Measurements from ENCODE around the gene SNPH.
A peak's percentile ranks its signal among the peaks of the same experiment; 100 is the strongest.
"Not testable (repeated sequence)": the region's sequence is repeated elsewhere in the genome, so short reads cannot be mapped to it uniquely, and the experiment has no call there.

The SNPH gene

GRCh38 chr20:1266167-1266973 is at the start of gene SNPH:
TSS of gene SNPH (plus strand) at chr20:1266294. CDS start at chr20:1296240, 29,946 bp downstream.
- peak; percentile 80 for DNase-seq

- DNase-seq: not testable (repeated sequence)
These were observed 49.3 kb upstream of the SNPH start for GRCh38 chr20:1216527-1217427.

GRCh38 chr20:1222750-1223149 is 43.3 kb upstream of the SNPH start:
- not testable (repeated sequence) for DNase-seq

- no peak for DNase-seq
These were observed 41.7 kb upstream of the SNPH start for GRCh38 chr20:1224205-1224890.

GRCh38 chr20:1225263-1225782 is 40.8 kb upstream of the SNPH start:
- peak; percentile 53 for DNase-seq

GRCh38 chr20:1225783-1226654 is 40.1 kb upstream of the SNPH start, which contains the start of gene RAD21L1:
TSS of gene RAD21L1 (plus strand) at chr20:1226044. CDS start at chr20:1228454, 2,410 bp downstream.
- DNase-seq: peak; percentile 75

GRCh38 chr20:1229541-1229940 is 36.6 kb upstream of the SNPH start:
- DNase-seq: no peak

GRCh38 chr20:1232286-1233111 is 33.6 kb upstream of the SNPH start:
- DNase-seq: no peak

- no peak for DNase-seq
These were observed 25.5 kb upstream of the SNPH start for GRCh38 chr20:1240549-1240948.

- peak; percentile 17 for DNase-seq
These were observed 24.6 kb upstream of the SNPH start for GRCh38 chr20:1241456-1241855.

- DNase-seq: no peak
These were observed 24.0 kb upstream of the SNPH start for GRCh38 chr20:1242099-1242498.

- DNase-seq: no peak
These were observed 23.6 kb upstream of the SNPH start for GRCh38 chr20:1242530-1242929.

GRCh38 chr20:1245578-1245977 is 20.5 kb upstream of the SNPH start:
- DNase-seq: no peak

GRCh38 chr20:1247689-1248088 is 18.4 kb upstream of the SNPH start:
- DNase-seq: no peak

GRCh38 chr20:1250282-1250681 is 15.8 kb upstream of the SNPH start:
- not testable (repeated sequence) for DNase-seq

GRCh38 chr20:1252416-1252815 is 13.7 kb upstream of the SNPH start:
- no peak for DNase-seq

GRCh38 chr20:1254254-1254653 is 11.8 kb upstream of the SNPH start:
- DNase-seq: no peak

GRCh38 chr20:1255675-1256074 is 10.4 kb upstream of the SNPH start:
- DNase-seq: no peak

- DNase-seq: peak; percentile 31
These were observed 2.2 kb upstream of the SNPH start for GRCh38 chr20:1263853-1264252.

GRCh38 chr20:1264727-1265126 is 1.4 kb upstream of the SNPH start:
- no peak for DNase-seq

Measured in NCI-H2171 treated with DMSO at 0.1 percent for 48 hours (cell line).